HepG2 (cell line): ENCODE measurements around the gene KIF3C. TPM values are rescaled to one million over a fixed set of nuclear protein-coding genes. Genes with fewer than 3 reads are reported as not detected.

Experiments
- KLF11 ChIP-seq: IDR thresholded peaks from 2 replicates; pipeline ENCODE4 v1.6.1; 2016; ENCODE audit warnings: missing compliant biosample characterization
- MZF1 ChIP-seq: sonication (generic); formaldehyde crosslinking; IDR thresholded peaks from 2 replicates; pipeline ENCODE4 v1.8.1; 2023; ENCODE audit warnings: mild to moderate bottlenecking, missing genetic modification reagents, borderline replicate concordance
- POLR2A ChIP-seq, 2 experiments: IDR thresholded peaks; 2 replicates each; pipeline ENCODE4 v1.6.1; 2011; ENCODE audit warnings: low read depth in 2 of 2, low read length in 2 of 2, mild to moderate bottlenecking in 1 of 2, moderate library complexity in 1 of 2; ENCODE audit not compliant: insufficient read depth in 1 of 2
- ZBTB26 ChIP-seq: IDR thresholded peaks from 2 replicates; pipeline ENCODE4 v1.6.1; 2016; ENCODE audit warnings: missing compliant biosample characterization, missing genetic modification reagents, borderline replicate concordance
- ZBTB37 ChIP-seq: sonication (generic); formaldehyde crosslinking; IDR thresholded peaks from 2 replicates; pipeline ENCODE4 v1.4.0; 2020; ENCODE audit warnings: mild to moderate bottlenecking, missing genetic modification reagents
- ZEB1 ChIP-seq: IDR thresholded peaks from 2 replicates; pipeline ENCODE4 v1.6.1; 2012; ENCODE audit warnings: mild to moderate bottlenecking, low read depth, inconsistent platforms; ENCODE audit not compliant: insufficient replicate concordance
- ZFP37 ChIP-seq: sonication (generic); formaldehyde crosslinking; IDR thresholded peaks from 2 replicates; pipeline ENCODE4 v1.4.0; 2020; ENCODE audit warnings: missing genetic modification reagents, borderline replicate concordance
- ZNF232 ChIP-seq: sonication (generic); formaldehyde crosslinking; IDR thresholded peaks from 2 replicates; pipeline ENCODE4 v1.4.0; 2020; ENCODE audit warnings: missing genetic modification reagents, borderline replicate concordance
- ZNF704 ChIP-seq: sonication (generic); formaldehyde crosslinking; IDR thresholded peaks from 2 replicates; pipeline ENCODE4 v1.8.1; 2023; ENCODE audit warnings: mild to moderate bottlenecking, inconsistent platforms, moderate library complexity, missing genetic modification reagents, borderline replicate concordance
- ZNF841 ChIP-seq: sonication (generic); formaldehyde crosslinking; IDR thresholded peaks from 2 replicates; pipeline ENCODE4 v1.8.1; 2023; ENCODE audit warnings: missing genetic modification reagents, borderline replicate concordance
- polyA plus RNA-seq, 8 experiments: library from polyadenylated mRNA; depleted of rRNA in 3 of 8; stranded (reverse) in 7 of 8; unstranded in 1 of 8; fragments of >200 nt; fragmentation: Illumina TruSeq in 4 of 8; extraction: Trizol in 4 of 8; gene quantifications; 2 replicates each; pipeline versions ENCODE4 v1.2.1 to v1.2.3, GENCODE V29; 2011 to 2016; ENCODE audit warnings: low read depth in 4 of 8, missing spikeins in 1 of 8, mixed read lengths in 1 of 8; ENCODE audit not compliant: insufficient read depth in 1 of 8
- total RNA-seq, 5 experiments: library from RNA; depleted of rRNA; stranded (reverse); fragments of >200 nt; fragmentation: Illumina TruSeq; extraction: Trizol; gene quantifications; 2 replicates each; pipeline ENCODE4 v1.2.3, GENCODE V29; 2016; ENCODE audit warnings: low read depth in 1 of 5
- TF ChIP-seq, protein P1 (sequence below): sonication (generic); formaldehyde crosslinking; IDR thresholded peaks from 2 replicates; pipeline ENCODE4 v1.5.1; 2020; ENCODE audit warnings: mild to moderate bottlenecking, missing genetic modification reagents, borderline replicate concordance
- TF ChIP-seq, protein P2 (sequence below): sonication (generic); formaldehyde crosslinking; IDR thresholded peaks from 2 replicates; pipeline ENCODE4 v1.5.1; 2020; ENCODE audit warnings: mild to moderate bottlenecking, missing genetic modification reagents, moderate library complexity
- TF ChIP-seq, protein P3 (sequence below): sonication (generic); formaldehyde crosslinking; IDR thresholded peaks from 2 replicates; pipeline ENCODE4 v1.4.0; 2020; ENCODE audit warnings: missing genetic modification reagents, borderline replicate concordance
- TF ChIP-seq, protein P4 (sequence below): sonication (generic); formaldehyde crosslinking; IDR thresholded peaks from 2 replicates; pipeline ENCODE4 v1.4.0; 2020; ENCODE audit warnings: mild to moderate bottlenecking, missing genetic modification reagents

Gene KIF3C
- total and polyA plus RNA-seq, 2 of the 13 experiments (the other 11 are each of a cell fraction or from before 2014, with no cell fraction given) = 3.6 to 4.9 TPM

- TF ChIP-seq ZNF704 (CRISPR knock-in tag) (no peak), ZBTB37 (CRISPR knock-in tag) (0 out of 2 replicates have a peak, but pooled peaks have one; percentile 56), ZNF232 (CRISPR knock-in tag) (no peak), POLR2A (IDR thresholded peaks at IDR 0.05; ENCODE audit: insufficient read depth in 1 of 2, low read depth in 2 of 2, low read length in 2 of 2) (no peak), MZF1 (CRISPR knock-in tag) (no peak), ZFP37 (CRISPR knock-in tag) (no peak), ZBTB26 (CRISPR knock-in tag) (no peak), ZNF841 (CRISPR knock-in tag) (no peak), ZEB1 (no peak), KLF11 (CRISPR knock-in tag) (no peak)
- TF ChIP-seq, protein P1, sequence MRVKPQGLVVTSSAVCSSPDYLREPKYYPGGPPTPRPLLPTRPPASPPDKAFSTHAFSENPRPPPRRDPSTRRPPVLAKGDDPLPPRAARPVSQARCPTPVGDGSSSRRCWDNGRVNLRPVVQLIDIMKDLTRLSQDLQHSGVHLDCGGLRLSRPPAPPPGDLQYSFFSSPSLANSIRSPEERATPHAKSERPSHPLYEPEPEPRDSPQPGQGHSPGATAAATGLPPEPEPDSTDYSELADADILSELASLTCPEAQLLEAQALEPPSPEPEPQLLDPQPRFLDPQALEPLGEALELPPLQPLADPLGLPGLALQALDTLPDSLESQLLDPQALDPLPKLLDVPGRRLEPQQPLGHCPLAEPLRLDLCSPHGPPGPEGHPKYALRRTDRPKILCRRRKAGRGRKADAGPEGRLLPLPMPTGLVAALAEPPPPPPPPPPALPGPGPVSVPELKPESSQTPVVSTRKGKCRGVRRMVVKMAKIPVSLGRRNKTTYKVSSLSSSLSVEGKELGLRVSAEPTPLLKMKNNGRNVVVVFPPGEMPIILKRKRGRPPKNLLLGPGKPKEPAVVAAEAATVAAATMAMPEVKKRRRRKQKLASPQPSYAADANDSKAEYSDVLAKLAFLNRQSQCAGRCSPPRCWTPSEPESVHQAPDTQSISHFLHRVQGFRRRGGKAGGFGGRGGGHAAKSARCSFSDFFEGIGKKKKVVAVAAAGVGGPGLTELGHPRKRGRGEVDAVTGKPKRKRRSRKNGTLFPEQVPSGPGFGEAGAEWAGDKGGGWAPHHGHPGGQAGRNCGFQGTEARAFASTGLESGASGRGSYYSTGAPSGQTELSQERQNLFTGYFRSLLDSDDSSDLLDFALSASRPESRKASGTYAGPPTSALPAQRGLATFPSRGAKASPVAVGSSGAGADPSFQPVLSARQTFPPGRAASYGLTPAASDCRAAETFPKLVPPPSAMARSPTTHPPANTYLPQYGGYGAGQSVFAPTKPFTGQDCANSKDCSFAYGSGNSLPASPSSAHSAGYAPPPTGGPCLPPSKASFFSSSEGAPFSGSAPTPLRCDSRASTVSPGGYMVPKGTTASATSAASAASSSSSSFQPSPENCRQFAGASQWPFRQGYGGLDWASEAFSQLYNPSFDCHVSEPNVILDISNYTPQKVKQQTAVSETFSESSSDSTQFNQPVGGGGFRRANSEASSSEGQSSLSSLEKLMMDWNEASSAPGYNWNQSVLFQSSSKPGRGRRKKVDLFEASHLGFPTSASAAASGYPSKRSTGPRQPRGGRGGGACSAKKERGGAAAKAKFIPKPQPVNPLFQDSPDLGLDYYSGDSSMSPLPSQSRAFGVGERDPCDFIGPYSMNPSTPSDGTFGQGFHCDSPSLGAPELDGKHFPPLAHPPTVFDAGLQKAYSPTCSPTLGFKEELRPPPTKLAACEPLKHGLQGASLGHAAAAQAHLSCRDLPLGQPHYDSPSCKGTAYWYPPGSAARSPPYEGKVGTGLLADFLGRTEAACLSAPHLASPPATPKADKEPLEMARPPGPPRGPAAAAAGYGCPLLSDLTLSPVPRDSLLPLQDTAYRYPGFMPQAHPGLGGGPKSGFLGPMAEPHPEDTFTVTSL = no peak
- TF ChIP-seq, protein P2, sequence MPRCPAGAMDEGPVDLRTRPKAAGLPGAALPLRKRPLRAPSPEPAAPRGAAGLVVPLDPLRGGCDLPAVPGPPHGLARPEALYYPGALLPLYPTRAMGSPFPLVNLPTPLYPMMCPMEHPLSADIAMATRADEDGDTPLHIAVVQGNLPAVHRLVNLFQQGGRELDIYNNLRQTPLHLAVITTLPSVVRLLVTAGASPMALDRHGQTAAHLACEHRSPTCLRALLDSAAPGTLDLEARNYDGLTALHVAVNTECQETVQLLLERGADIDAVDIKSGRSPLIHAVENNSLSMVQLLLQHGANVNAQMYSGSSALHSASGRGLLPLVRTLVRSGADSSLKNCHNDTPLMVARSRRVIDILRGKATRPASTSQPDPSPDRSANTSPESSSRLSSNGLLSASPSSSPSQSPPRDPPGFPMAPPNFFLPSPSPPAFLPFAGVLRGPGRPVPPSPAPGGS = no peak
- TF ChIP-seq, protein P3, sequence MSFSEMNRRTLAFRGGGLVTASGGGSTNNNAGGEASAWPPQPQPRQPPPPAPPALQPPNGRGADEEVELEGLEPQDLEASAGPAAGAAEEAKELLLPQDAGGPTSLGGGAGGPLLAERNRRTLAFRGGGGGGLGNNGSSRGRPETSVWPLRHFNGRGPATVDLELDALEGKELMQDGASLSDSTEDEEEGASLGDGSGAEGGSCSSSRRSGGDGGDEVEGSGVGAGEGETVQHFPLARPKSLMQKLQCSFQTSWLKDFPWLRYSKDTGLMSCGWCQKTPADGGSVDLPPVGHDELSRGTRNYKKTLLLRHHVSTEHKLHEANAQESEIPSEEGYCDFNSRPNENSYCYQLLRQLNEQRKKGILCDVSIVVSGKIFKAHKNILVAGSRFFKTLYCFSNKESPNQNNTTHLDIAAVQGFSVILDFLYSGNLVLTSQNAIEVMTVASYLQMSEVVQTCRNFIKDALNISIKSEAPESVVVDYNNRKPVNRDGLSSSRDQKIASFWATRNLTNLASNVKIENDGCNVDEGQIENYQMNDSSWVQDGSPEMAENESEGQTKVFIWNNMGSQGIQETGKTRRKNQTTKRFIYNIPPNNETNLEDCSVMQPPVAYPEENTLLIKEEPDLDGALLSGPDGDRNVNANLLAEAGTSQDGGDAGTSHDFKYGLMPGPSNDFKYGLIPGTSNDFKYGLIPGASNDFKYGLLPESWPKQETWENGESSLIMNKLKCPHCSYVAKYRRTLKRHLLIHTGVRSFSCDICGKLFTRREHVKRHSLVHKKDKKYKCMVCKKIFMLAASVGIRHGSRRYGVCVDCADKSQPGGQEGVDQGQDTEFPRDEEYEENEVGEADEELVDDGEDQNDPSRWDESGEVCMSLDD (CRISPR knock-in tag) = no peak
- TF ChIP-seq, protein P4, sequence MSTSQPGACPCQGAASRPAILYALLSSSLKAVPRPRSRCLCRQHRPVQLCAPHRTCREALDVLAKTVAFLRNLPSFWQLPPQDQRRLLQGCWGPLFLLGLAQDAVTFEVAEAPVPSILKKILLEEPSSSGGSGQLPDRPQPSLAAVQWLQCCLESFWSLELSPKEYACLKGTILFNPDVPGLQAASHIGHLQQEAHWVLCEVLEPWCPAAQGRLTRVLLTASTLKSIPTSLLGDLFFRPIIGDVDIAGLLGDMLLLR (CRISPR knock-in tag) = peak; percentile 79; the same call in 1 of the 2 replicates
These were observed 28.0 kb downstream of the KIF3C start (continued) for GRCh38 chr2:25954199-25954752.
